Hepatocyte (in vitro differentiated cells): ENCODE data around the gene EPHA1. TPM values are rescaled to one million over a fixed set of nuclear protein-coding genes. Genes with fewer than 3 reads are reported as not detected.

ENCODE experiments used
- DNase-seq: peaks from one replicate; pipeline ENCODE4 v3.0.0-alpha.2; 2016; ENCODE audit warnings: low spot score
- H2AFZ ChIP-seq: fragments of 200-600 bp; sonication (generic); 2 replicates; pipeline ENCODE4 v1.6.0; 2016; ENCODE audit warnings: antibody characterized with exemption, mild to moderate bottlenecking
- H3K27ac ChIP-seq: fragments of 200-600 bp; sonication (generic); 2 replicates; pipeline ENCODE4 v1.5.1; 2016; ENCODE audit warnings: mild to moderate bottlenecking
- H3K27me3 ChIP-seq: fragments of 200-600 bp; sonication (generic); 2 replicates; pipeline ENCODE4 v1.6.1; 2016
- H3K36me3 ChIP-seq: fragments of 200-600 bp; sonication (generic); replicated peaks from 2 replicates; pipeline ENCODE4 v1.5.1; 2016; ENCODE audit warnings: low read depth; ENCODE audit not compliant: insufficient read depth
- H3K4me1 ChIP-seq: fragments of 200-600 bp; sonication (generic); 2 replicates; pipeline ENCODE4 v1.5.1; 2016; ENCODE audit warnings: mild to moderate bottlenecking, moderate library complexity; ENCODE audit not compliant: insufficient read depth
- H3K4me2 ChIP-seq: fragments of 200-600 bp; sonication (generic); 2 replicates; pipeline ENCODE4 v1.6.0; 2016
- H3K4me3 ChIP-seq: fragments of 200-600 bp; sonication (generic); 2 replicates; pipeline ENCODE4 v1.5.1; 2016; ENCODE audit warnings: mild to moderate bottlenecking
- H3K79me2 ChIP-seq: fragments of 200-600 bp; sonication (generic); 2 replicates; pipeline ENCODE4 v1.6.0; 2017; ENCODE audit warnings: mild to moderate bottlenecking
- H3K9me2 ChIP-seq: fragments of 200-600 bp; sonication (generic); replicated peaks from 2 replicates; pipeline ENCODE4 v1.6.0; 2017; ENCODE audit warnings: mild to moderate bottlenecking; ENCODE audit not compliant: insufficient read depth
- H3K9me3 ChIP-seq: fragments of 200-600 bp; sonication (generic); 2 replicates; pipeline ENCODE4 v1.5.1; 2016; ENCODE audit warnings: low read depth, mild to moderate bottlenecking
- H4K20me1 ChIP-seq: fragments of 200-600 bp; sonication (generic); 2 replicates; pipeline ENCODE4 v1.6.0; 2016; ENCODE audit warnings: mild to moderate bottlenecking; ENCODE audit not compliant: insufficient read depth, poor library complexity, severe bottlenecking
- CTCF ChIP-seq: fragments of 200-600 bp; sonication (generic); IDR thresholded peaks from 2 replicates; pipeline ENCODE4 v1.5.1; 2016; ENCODE audit warnings: antibody characterized with exemption, mild to moderate bottlenecking; ENCODE audit not compliant: poor library complexity
- EZH2 ChIP-seq: fragments of 200-600 bp; sonication (generic); IDR thresholded peaks from 2 replicates; pipeline ENCODE4 v1.6.1; 2016; ENCODE audit warnings: antibody characterized with exemption, mild to moderate bottlenecking, borderline replicate concordance
- EZH2phosphoT487 ChIP-seq: fragments of 200-600 bp; sonication (generic); IDR thresholded peaks from one replicate; pipeline ENCODE4 v1.6.1; 2018; ENCODE audit warnings: antibody characterized with exemption, mild to moderate bottlenecking, low read depth, moderate library complexity; ENCODE audit not compliant: unreplicated experiment, severe bottlenecking
- WGBS: methylation state at CpG from one replicate; pipeline ENCODE4 v1.1.6; 2016; ENCODE audit warnings: low lambda C conversion rate; ENCODE audit errors: missing lambda C conversion rate; 5-methylcytosine and 5-hydroxymethylcytosine counted together
- polyA plus RNA-seq: library from polyadenylated mRNA; unstranded; fragments of >200 nt; fragmentation: Nextera tagmentation; extraction: Ambion mirVana; gene quantifications from 2 replicates; pipeline ENCODE4 v1.2.1, GENCODE V29; 2016
- total RNA-seq: library from RNA; depleted of rRNA; stranded (reverse); fragments of >200 nt; gene quantifications from 2 replicates; pipeline ENCODE4 v1.2.3, GENCODE V29; 2014

EPHA1 gene
- total and polyA plus RNA-seq, 2 experiments from 2014 or later: 34.2 to 42.9 TPM

GRCh38 chr7:143397710-143398530 lies 10.7 kb downstream of the EPHA1 start:
- H3K27me3 ChIP-seq: no peaks in the 10 kb centered on the region
- H3K9me3 ChIP-seq: no peaks in the 10 kb centered on the region
- no peak overlapping the region for H2AFZ ChIP-seq
- no peaks in the 10 kb centered on the region for H3K9me2 ChIP-seq
- no peak for DNase-seq
- TF ChIP-seq EZH2: no peak
- no peak for TF ChIP-seq CTCF
- TF ChIP-seq EZH2phosphoT487: no peak
- 91% methylated on average over 16 of the region's 16 CpGs for WGBS
- H3K79me2 ChIP-seq: no peaks in the 10 kb centered on the region
- no peak overlapping the region for H3K4me3 ChIP-seq
- H3K4me2 ChIP-seq: no peak overlapping the region
- no peaks in the 10 kb centered on the region for H4K20me1 ChIP-seq
- peaks cover 26% of the 10 kb centered on the region for H3K4me1 ChIP-seq
- no peak overlapping the region for H3K27ac ChIP-seq
- no peaks in the 10 kb centered on the region for H3K36me3 ChIP-seq

- Histone ChIP-seq H3K27me3 (no peaks in the 10 kb centered on the region), H3K9me2 (no peaks in the 10 kb centered on the region), H3K36me3 (no peaks in the 10 kb centered on the region), H3K4me3 (no peak overlapping the region), H3K4me2 (no peak overlapping the region), H3K27ac (no peak overlapping the region), H2AFZ (no peak overlapping the region), H4K20me1 (no peaks in the 10 kb centered on the region), H3K79me2 (no peaks in the 10 kb centered on the region), H3K9me3 (no peaks in the 10 kb centered on the region), H3K4me1 (peaks cover 29% of the 10 kb centered on the region)
- TF ChIP-seq EZH2 (no peak), CTCF (no peak), EZH2phosphoT487 (no peak)
- DNase-seq: no peak
- WGBS: 86% methylated on average over 28 of the region's 28 CpGs
Observed at GRCh38 chr7:143396625-143397556, 11.8 kb downstream of the EPHA1 start.

GRCh38 chr7:143396182-143396581 lies 12.5 kb downstream of the EPHA1 start:
- Histone ChIP-seq H3K27me3 (no peaks in the 10 kb centered on the region), H3K9me3 (no peaks in the 10 kb centered on the region), H2AFZ (no peak overlapping the region), H3K36me3 (no peaks in the 10 kb centered on the region), H3K4me3 (no peak overlapping the region), H3K27ac (no peak overlapping the region), H3K4me1 (peaks cover 35% of the 10 kb centered on the region), H3K4me2 (no peak overlapping the region), H3K79me2 (no peaks in the 10 kb centered on the region), H4K20me1 (no peaks in the 10 kb centered on the region), H3K9me2 (no peaks in the 10 kb centered on the region)
- DNase-seq: no peak
- WGBS: 74% methylated on average over 7 of the region's 7 CpGs
- TF ChIP-seq EZH2: no peak
- no peak for TF ChIP-seq CTCF
- no peak for TF ChIP-seq EZH2phosphoT487
